ENCODE measurements around the gene MGRN1.
A peak's percentile ranks its signal among the peaks of the same experiment; 100 is the strongest.

MGRN1 gene

DNA sequence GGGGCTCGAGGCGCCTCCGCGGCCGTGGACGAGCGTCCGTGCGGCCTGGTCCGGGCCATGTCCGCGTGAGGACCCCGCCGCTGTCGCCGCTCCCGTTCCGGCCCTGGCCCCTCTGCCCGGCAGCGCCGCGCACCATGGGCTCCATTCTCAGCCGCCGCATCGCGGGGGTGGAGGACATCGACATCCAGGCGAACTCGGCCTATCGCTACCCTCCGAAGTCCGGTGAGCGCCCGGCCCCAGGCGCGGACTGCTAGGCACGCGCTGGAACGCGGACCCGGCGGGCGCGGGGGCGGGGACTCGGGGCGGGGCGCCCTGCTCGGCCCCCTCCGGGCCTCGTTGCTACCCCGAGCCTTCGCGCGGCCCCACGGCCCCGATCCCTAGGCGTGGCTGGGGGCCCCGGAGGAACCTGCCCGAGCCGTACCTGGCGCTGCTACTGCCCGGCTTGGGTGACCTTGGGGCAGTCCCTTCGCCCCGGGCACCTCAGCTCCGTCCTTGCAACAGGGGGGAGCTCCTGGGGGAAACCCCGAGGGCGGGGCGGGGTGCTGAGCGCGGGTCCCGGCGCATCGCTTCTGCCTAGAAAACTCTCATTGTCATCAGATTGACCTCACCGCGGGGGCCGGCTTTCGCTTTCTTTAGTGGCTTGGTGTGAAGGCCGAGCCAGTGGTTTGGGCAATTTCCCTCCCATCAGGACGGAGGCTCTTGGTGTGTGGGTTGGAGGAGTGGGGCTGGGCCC is 367 bp downstream of the MGRN1 start:
- DNase-seq (ENCODE audit: low read depth): peak; percentile 60

DNA sequence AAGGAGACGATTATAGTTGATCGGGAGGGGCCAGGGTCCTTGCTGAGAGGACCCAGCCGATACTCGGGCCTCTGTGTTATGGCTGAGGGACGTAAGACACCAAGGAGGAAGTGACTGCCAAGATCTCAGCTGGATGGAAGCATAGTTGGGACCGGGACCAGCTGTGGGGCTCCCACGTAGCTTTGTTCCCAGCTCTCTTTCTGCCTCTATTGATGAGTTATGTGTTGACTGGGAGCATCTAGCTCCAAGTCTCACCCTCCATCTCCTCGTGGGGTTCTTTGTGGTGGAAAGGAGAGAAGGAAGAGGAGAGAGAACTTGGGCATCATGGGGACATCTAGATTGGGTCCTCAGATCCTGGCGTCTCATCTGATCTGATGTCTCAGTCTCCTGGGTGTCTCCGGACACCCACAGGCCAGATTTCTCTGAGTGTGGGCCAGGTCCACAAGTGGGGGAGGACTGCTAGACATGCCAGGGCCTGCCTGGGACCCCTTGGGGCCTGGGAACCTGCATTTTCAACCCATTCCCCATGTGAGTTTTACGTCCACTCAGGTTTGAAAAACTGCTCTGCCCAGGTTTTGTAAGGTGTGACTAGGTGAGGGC is 1.0 kb downstream of the MGRN1 start:
- no peak for DNase-seq (ENCODE audit: low read depth)

DNA sequence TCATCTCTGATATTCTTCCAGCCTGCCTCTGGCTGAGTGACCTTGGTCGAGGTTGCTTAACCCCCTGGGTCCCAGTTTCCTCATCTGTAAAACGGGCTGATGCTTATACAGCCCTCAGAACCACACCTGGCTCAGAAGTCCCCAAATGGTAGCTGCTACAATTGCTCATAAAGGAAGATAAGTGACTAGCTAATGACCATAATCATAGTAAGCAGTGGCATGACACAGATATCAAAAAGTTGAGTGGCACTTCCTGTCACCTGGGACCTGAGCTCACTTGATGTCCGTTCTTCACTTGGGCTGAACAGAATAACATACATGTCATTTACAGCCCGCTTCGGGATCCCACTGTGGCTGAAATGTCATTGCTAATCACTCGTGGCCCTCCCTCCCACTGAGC is 1.8 kb downstream of the MGRN1 start:
- no peak for DNase-seq (ENCODE audit: low read depth)

DNA sequence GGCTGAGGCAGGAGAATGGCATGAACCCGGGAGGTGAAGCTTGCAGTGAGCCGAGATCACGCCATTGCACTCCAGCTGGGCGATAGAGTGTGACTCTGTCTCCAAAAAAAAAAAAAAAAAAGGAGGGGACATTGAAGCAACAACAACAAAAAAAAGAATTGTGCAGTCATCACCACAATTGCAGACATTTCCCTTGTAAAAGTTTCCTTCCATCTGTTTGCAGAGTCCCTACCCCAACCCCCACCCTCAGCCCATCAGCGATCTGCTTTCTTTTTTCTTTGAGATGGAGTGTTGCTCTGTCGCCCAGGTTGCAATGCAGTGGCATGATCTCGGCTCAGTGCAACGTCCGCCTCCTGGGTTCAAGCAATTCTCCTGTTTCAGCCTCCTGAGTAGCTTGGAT is 3.7 kb downstream of the MGRN1 start:
- no peak for DNase-seq (ENCODE audit: low read depth)

DNA sequence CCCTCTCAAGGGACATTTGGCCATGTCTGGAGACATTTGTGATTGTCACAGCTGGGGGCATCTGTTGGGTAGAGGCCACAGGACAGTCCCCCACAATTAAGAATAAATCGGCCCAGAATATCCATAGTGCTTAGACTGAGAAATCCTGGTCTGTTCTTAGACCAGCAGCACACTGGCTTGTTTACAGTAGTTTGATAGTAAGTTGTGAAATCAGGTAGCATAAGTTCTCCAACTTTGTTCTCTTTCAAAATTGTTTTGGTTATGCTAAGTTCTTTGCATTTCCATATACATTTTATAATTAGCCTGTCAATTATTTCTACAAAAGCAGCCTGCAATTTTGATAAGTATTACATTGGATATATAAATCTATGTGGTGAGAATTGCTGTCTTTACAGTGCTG is 6.8 kb downstream of the MGRN1 start:
- no peak for DNase-seq (ENCODE audit: low read depth)

DNA sequence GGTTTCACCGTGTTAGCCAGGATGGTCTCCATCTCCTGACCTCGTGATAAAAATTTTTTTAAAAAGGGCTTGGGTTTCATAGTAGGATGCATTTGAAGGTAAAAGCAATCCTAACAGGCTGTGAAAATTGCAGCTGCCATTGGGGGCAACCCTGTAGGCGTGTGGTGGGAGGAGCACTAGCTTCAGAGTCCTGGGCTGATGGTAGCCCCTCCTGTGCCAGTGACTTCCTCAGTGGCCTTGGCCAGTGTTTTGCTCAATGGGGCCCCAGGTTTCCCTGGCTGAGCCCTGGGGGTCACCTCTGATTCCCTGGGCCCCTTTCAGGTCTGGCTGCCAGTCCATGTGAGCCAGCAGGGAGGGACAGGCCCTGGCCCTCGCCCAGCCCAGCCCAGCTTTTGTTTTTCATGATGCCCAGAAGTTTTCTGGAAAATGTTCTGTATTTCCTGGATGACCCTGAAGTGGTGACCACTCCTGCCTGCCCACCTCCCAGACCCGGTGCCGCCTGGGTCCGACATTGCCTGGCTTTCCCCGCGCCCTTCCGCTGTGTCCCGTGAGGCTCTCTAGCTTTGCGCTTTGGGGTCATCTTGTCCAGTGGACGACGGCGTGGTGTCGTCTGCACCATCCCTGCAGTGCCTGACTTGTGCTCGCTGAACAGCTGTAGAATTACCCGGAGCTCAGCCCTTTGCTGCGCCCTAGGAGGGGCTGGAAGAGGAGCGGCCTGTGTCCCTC is 9.4 kb downstream of the MGRN1 start:
- DNase-seq (ENCODE audit: low read depth): no peak

DNA sequence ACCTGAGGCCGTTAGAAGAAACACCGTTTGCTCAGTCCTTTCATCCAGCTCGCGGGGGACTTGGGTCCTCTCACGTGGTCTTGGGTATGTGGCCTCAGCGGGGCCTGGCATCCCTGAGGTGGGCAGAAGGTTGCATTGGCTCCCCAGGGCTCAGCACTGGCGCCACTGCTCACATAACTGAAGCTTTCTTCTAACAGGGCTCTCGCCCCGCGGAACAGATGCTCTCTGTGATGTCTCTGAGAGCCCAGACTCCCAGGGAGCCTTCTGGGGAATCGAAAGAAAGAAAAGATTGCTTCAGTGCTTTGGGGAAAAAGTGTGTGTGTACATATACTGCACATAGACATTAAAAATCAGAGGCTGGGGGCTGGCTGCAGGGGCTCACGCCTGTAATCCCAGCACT is 10.1 kb downstream of the MGRN1 start:
- no peak for DNase-seq (ENCODE audit: low read depth)

DNA sequence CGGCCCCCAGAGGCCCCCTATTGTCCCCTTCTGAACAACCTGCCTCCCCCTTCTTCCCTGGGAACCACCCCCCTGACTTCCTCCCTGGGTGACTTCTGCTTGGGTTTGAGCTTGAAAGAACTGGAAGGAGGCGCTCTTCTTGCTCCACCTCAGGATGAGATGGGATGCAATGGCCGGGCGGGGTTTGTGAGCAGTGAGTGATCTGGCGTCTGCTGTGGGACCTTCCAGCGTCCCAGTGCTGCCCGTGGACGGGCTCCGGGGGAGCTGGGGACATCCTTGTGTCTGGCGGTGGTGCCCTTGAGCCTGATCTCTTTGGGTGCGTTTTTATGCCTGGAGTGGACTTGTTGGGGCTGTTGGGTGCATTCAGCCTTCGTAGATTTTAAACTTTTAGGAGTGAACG is 11.6 kb downstream of the MGRN1 start:
- no peak for DNase-seq (ENCODE audit: low read depth)

DNA sequence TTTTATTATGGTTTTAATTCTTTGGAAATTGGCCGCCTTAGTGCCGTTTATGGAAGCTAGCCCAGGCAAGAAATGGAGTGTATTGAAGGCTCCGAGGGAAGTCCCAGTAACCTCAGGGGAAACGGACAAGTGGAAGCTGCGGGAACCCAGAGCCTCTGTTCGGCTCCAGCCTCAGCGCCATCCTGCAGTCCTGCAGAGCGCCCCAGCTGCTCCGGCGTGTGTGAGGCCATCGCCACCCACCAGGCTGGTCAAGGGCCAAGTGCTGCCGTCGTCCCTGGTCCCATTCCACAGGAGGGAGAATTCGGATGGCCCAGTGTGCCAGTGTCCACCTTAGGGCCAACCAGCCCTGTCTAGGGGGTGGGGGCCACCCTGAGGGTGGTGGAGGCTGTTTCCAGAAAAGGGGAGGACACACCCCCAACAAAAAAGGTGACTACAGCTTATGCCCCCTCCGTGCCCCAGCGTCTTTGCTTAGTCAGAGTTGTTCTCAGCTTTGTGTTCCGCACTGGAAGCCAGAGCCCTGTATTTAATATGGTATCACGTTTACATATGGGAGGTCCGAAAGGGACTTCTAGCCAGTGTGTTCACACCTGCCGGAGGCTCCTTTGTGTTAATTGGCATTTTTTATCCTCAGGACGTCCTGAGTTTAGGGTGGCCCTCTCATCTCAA is 13.0 kb downstream of the MGRN1 start:
- no peak for DNase-seq (ENCODE audit: low read depth)

DNA sequence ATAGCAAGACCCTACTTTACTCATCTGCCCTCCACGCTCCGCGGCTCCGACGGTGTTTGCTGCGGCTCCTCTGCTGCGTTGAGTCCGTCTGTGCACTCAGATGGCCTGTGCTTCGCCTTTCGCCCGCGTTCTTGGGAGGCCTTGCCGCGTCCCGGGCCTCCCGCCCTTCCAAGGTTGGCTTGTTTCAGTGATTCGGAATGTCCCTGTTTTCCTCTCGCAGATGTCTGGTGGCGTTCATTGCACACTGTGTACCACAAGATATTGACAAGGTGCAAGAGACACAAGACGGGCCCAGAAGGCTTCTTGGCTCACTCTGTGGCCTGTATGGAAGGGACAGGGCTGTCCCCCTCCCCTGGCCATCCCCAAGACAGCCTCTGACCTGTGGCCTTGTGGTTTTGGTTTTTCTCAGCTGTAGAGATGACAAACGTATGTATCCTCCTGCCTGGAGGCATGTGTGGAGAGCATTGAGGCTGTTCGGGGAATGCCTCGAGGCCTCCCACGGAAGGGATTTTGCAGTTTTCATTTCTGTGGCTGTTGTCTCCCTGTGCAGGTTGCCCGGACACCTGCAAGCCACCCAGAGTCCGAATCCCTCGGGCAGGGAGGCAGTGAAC is 15.4 kb downstream of the MGRN1 start:
- DNase-seq (ENCODE audit: low read depth): no peak

DNA sequence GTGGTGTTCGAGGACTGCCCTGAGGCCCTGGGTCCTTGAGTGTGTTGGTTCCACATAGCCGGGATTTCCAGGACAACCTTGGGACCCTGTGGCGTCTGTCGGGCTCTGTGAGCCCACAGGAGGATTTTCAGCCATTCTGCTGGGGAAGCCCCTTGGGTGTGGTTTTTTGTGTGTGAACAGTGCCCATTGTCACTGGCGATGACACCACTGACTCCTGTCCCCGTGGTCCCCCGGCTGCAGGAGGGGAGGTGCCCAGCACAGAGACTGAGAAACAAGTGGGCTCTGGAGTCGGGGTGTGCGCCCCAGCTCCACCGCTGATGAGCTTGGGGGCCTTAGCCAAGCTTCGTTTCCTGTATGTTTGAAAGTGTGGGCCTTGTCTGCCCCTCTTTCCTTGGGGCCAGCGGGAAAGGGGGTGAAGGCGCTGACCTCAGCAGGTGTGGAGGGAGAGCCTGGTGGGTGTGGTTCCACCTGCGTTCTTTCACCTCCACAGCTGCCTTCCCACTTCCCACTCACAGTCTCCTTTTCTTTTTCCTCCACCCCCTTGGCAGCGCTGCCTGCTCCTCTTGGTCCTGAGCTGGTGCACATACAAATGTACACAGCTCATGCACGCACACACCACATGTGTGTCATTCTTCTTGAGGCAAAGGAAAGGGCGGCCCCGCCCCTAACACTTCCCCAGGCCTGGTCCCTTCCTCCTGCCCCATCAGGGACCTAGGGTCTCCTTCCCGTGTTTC is 16.1 kb downstream of the MGRN1 start:
- no peak for DNase-seq (ENCODE audit: low read depth)

DNA sequence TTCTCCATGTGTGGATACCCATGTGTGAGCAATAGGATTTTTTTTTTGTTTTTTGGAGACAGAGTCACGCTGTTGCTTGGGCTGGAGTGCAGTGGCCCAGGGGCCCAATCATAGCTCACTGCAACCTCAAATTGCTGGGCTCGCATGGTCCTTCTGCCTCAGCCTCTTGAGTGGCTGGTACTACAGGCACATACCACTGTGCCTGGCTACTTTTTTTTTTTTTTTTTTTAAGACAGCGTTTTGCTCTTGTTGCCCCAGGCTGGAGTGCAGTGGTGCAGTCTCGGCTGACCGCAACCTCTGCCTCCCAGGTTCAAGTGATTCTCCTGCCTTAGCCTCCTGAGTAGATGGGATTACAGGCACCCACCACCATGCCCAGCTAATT is 16.7 kb downstream of the MGRN1 start:
- no peak for DNase-seq (ENCODE audit: low read depth)

DNA sequence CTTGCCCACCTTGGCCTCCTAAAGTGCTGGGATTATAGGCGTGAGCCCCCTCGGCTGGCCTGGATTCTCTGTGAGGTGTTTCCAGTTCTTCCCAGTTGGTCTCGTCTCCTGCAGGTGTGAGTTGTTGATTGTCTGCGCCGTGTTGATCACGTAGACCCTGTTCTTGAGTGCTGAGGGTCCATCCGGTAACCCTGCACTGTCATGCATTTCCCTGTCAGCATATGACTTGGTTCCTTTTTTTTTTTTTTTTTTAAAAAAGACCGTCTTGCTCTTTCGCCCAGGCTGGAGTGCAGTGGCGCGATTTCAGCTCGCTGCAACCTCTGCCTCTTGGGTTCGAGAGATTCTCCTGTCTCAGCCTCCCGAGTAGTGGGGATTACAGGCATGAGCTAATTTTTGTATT is 17.3 kb downstream of the MGRN1 start:
- DNase-seq (ENCODE audit: low read depth): no peak

DNA sequence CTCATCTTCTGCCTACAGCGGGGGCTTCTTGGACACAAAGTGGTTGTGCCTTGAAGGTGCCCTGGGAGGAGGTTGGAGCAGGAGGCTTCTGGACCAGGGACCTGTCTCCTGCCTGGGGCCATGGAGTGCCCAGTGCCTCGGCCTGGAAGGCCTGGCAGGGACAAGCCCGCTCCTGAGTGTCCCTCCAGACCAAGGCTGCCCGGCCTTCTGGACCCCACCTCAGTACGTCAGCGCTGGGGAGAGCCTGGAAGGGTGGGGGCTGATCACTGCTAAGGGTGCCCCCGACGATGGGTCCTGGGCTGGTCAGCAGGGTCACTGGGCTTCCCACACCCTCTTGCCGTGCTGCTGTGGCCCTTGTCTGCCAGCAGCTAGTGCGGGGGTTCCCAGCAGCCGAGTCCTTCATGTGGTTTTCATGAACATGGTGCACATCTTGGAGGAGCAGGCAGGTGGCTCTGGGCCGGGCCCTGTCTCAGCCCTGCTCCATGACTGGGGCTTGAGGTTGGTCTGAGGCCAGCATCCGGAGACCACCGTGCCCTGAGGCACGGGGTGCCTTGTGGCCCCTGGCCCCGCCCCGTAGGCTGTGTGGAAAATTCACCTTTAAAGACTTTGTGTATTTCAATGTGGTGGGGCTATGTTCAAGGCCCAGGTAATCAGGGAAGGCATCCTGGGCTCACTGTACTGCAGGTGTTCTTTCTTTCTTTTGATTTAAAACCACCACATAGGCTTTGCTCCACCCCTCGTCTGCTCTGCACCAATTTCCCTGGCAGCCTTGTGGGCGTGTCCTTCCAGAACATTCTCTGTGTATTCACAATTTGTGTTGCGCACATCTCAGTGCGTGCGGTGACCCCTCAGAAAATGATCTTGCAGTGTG is 22.4 kb downstream of the MGRN1 start:
- no peak for DNase-seq (ENCODE audit: low read depth)

DNA sequence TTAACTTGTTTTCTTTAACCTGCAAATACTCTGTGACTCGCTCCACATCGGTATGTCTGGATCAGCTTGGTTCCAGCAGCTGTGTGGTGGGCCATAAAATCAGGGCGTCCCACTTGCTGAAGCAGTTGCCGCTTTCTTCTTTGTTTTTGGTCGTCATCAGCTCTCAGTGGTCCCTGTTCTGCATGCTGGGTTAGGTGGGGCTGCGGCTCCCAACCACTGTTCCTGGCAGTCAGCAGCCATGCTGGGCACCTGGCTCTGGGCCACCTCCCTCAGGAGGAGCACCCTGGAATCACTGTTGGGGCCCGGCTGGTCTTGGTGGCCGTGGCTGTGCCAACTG is 23.0 kb downstream of the MGRN1 start:
- DNase-seq (ENCODE audit: low read depth): no peak

DNA sequence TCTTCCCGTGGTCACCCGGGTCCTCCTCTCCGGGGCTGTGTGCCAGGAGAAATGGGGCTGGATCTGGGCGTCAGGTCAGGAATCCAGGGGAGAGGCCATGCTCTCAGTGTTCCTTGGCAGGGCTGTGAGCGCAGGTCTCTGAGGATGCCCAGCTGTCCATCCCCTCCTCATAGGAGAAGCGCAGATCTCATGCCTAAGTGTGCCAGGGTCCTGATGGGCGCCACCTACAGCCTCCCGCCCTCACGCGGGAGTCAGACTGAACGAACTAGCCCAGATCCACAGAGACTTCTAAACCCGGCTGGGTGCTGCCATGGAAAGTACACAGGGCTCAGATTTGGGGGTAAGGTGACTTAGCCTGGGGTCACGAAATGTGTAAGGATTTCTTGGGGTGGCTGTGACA is 24.3 kb downstream of the MGRN1 start:
- DNase-seq (ENCODE audit: low read depth): no peak

DNA sequence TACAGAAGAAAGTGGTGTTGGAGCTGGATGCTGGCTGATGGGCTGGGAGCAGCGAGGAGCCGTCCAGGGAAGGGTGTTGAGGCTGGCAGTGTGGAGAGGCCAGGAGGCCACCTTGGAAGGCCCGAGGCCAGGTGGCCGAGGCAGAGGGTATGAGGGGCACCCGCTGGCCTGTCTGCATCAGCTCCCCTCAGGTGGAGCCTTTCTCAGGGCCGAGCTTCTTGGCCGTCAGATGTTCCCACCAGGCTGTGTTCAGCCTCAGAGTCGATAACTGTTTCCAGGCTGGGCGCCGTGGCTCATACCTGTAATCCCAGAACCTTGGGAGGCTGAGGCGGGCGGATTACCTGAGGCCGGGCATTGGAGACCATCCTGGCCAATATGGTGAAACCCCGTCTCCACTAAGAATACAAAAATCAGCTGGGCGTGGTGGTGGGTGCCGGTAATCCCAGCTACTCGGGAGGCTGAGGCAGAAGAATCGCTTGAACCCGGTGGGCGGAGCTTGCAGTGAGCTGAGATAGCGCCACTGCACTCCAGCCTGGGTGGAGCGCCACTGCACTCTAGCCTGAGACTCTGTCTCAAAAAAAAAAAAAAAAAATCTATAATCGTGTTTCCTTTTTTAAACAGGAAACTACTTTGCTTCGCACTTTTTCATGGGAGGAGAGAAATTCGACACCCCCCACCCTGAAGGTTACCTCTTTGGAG is 25.3 kb downstream of the MGRN1 start:
- no peak for DNase-seq (ENCODE audit: low read depth)

DNA sequence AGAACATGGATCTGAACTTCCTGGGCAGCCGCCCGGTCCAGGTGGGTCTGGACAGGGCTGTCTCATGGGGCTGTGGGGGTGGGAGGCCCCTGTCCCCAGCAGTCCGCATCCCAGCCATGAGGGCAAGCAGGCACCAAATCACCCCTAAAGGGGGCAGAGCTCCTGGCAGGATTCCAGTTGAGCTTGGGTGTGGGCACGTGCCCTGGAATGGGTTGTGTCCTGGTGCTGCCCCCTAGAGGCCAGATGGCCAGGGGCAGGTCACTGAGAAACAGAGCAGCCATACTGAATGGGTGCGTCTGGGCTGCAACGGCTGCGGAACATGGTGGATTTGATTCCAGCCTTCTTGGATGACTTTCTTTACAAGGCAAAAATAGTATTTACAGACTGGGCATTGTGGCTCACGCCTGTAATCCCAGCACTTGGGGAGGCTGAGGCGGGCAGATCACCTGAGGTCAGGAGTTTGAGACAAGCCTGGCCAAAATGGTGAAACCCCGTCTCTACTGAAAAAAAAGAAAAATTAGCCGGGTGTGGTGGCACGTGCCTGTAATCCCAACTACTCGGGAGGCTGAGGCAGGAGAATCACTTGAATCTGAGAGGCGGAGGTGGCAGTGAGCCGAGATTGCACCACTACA is 25.9 kb downstream of the MGRN1 start:
- peak; percentile 54 for DNase-seq (ENCODE audit: low read depth)

DNA sequence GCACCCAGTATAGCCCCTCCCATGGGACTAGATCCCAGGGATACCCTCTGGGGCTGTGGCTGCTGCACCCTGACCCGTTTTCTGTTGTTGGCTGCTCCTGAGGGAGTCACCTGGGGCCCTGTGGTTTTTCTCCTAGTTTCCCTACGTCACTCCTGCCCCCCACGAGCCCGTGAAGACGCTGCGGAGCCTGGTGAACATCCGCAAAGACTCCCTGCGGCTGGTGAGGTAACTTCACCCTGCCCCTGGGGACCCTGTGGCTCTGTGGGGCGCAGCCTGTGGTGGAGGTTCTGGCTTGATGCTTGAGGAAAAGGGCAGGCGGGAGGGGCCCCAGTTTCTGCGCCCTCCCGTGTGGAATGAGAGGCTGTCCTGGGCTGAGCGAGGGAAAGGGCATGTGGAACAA is 27.2 kb downstream of the MGRN1 start:
- DNase-seq (ENCODE audit: low read depth): no peak

DNA sequence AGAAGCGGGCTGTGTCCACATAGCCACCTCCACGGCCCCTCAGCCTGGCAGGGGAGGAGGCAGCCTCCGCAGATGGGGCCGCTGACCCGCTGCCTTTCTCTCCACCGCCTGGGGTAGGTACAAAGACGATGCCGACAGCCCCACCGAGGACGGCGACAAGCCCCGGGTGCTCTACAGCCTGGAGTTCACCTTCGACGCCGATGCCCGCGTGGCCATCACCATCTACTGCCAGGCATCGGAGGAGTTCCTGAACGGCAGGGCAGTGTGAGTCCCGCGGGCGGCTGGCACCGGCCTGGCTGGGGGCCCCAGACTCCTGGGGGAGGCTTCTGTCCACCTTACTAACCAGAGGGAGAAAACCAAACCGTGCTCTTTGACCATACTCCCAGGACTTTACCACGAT is 27.9 kb downstream of the MGRN1 start:
- DNase-seq (ENCODE audit: low read depth): no peak

All from activated gamma-delta T cell treated with anti-CD3 and anti-CD28 coated beads, Interleukin-2, amount 50 U/mL, for 16 hours (primary cell).